Suprapubic skin (tissue), 4 donors: ENCODE measurements around the gene CHST13. TPM values are rescaled to one million over a fixed set of nuclear protein-coding genes. Genes with fewer than 3 reads are reported as not detected.

Source experiments
- DNase-seq, 2 donors: peaks; one replicate each; pipeline ENCODE4 v3.0.0-alpha.2; 2019; ENCODE audit warnings: low spot score in 2 of 2
- H3K27ac ChIP-seq: fragments of 200-600 bp; sonication (generic); one replicate; pipeline ENCODE4 v1.5.1; 2019
- H3K27me3 ChIP-seq: fragments of 200-600 bp; sonication (generic); one replicate; pipeline ENCODE4 v1.5.1; 2019
- H3K36me3 ChIP-seq: fragments of 200-600 bp; sonication (generic); one replicate; pipeline ENCODE4 v1.5.1; 2019
- H3K4me1 ChIP-seq: fragments of 200-600 bp; sonication (generic); one replicate; pipeline ENCODE4 v1.5.1; 2019
- H3K4me3 ChIP-seq: fragments of 200-600 bp; sonication (generic); one replicate; pipeline ENCODE4 v1.5.1; 2019; ENCODE audit warnings: mild to moderate bottlenecking
- H3K9me3 ChIP-seq: fragments of 200-600 bp; sonication (generic); one replicate; pipeline ENCODE4 v1.5.1; 2019
- EP300 ChIP-seq: sonication (generic); formaldehyde crosslinking; IDR thresholded peaks from one replicate; pipeline ENCODE4 v1.6.1; 2017; ENCODE audit warnings: antibody characterized with exemption
- POLR2A ChIP-seq, 2 donors: fragments of 450-650 bp; IDR thresholded peaks; one replicate each; pipeline ENCODE4 v1.6.1; 2017; ENCODE audit warnings: antibody characterized with exemption in 2 of 2, mild to moderate bottlenecking in 2 of 2, moderate library complexity in 2 of 2
- POLR2AphosphoS5 ChIP-seq, 3 donors: sonication (generic); formaldehyde crosslinking; IDR thresholded peaks; one replicate each; pipeline ENCODE4 v1.6.1; 2017; ENCODE audit warnings: antibody characterized with exemption in 3 of 3
- WGBS: methylation state at CpG from one replicate; pipeline ENCODE4 v1.1.5; 2018; 5-methylcytosine and 5-hydroxymethylcytosine counted together
- total RNA-seq, 4 donors: library from RNA; depleted of rRNA; stranded (reverse); fragments of >200 nt; gene quantifications; one replicate each; pipeline ENCODE4 v1.1.0, GENCODE V29; 2016
- TF ChIP-seq, protein P1 (sequence below), 2 donors: fragments of 200-600 bp in 1 of 2; fragments of 450-650 bp in 1 of 2; sonication (generic) in 1 of 2; IDR thresholded peaks; one replicate each; pipeline ENCODE4 v1.5.1; 2016 to 2019; ENCODE audit warnings: antibody characterized with exemption in 2 of 2, mild to moderate bottlenecking in 1 of 2, moderate library complexity in 1 of 2

The CHST13 gene
- total RNA-seq, 4 donors from 2014 or later = not detected

- WGBS = 57% methylated on average over 7 of the region's 7 CpGs
- Histone ChIP-seq H3K27ac (no peak overlapping the region), H3K4me1 (no peaks in the 10 kb centered on the region), H3K9me3 (no peaks in the 10 kb centered on the region), H3K4me3 (no peak overlapping the region), H3K27me3 (peaks cover 17% of the 10 kb centered on the region), H3K36me3 (no peaks in the 10 kb centered on the region)
- no peak for DNase-seq
- TF ChIP-seq POLR2AphosphoS5 (IDR thresholded peaks at IDR 0.05) (no peak), EP300 (no peak), POLR2A (IDR thresholded peaks at IDR 0.05) (no peak)
- TF ChIP-seq, protein P1, sequence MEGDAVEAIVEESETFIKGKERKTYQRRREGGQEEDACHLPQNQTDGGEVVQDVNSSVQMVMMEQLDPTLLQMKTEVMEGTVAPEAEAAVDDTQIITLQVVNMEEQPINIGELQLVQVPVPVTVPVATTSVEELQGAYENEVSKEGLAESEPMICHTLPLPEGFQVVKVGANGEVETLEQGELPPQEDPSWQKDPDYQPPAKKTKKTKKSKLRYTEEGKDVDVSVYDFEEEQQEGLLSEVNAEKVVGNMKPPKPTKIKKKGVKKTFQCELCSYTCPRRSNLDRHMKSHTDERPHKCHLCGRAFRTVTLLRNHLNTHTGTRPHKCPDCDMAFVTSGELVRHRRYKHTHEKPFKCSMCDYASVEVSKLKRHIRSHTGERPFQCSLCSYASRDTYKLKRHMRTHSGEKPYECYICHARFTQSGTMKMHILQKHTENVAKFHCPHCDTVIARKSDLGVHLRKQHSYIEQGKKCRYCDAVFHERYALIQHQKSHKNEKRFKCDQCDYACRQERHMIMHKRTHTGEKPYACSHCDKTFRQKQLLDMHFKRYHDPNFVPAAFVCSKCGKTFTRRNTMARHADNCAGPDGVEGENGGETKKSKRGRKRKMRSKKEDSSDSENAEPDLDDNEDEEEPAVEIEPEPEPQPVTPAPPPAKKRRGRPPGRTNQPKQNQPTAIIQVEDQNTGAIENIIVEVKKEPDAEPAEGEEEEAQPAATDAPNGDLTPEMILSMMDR (IDR thresholded peaks at IDR 0.05) = no peak
Observed at GRCh38 chr3:126501736-126502135, 22.2 kb upstream of the CHST13 start.

DNA sequence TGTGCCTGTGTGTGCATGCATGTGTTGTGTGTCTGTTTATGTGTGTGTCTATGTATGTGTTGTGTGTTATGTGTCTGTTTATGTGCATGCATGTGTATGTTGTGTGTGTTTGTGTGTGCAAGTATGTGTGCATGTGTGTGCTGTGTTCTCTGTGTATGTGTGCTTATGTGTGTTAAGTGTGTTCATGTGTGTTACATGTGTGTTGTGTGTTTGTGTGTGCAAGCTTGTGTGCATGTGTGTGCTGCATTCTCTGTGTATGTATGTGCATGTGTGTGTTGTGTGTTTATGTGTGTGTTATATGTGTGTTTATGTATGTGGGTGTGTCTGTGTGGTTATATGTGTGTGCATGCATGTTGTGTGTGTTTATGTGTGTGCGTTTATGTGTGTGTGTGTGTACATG, 21.3 kb upstream of the CHST13 start:
- WGBS = 73% methylated on average over 1 of the region's 1 CpG
- no peak overlapping the region for H3K27ac ChIP-seq
- no peak for TF ChIP-seq POLR2A (IDR thresholded peaks at IDR 0.05)
- TF ChIP-seq EP300 = no peak
- TF ChIP-seq, protein P1 (IDR thresholded peaks at IDR 0.05) = no peak
- TF ChIP-seq POLR2AphosphoS5 (IDR thresholded peaks at IDR 0.05) = no peak
- no peak for DNase-seq
- no peaks in the 10 kb centered on the region for H3K4me1 ChIP-seq
- H3K4me3 ChIP-seq = no peak overlapping the region
- no peaks in the 10 kb centered on the region for H3K36me3 ChIP-seq
- H3K27me3 ChIP-seq = peaks cover 17% of the 10 kb centered on the region
- H3K9me3 ChIP-seq = no peaks in the 10 kb centered on the region

GRCh38 chr3:126503701-126504100, 20.3 kb upstream of the CHST13 start:
- no peak for TF ChIP-seq EP300
- TF ChIP-seq POLR2A (IDR thresholded peaks at IDR 0.05) = no peak
- TF ChIP-seq, protein P1 (IDR thresholded peaks at IDR 0.05) = no peak
- TF ChIP-seq POLR2AphosphoS5 (IDR thresholded peaks at IDR 0.05) = no peak
- Histone ChIP-seq H3K27me3 (peaks cover 17% of the 10 kb centered on the region), H3K36me3 (no peaks in the 10 kb centered on the region), H3K4me3 (no peak overlapping the region), H3K4me1 (no peaks in the 10 kb centered on the region), H3K9me3 (no peaks in the 10 kb centered on the region), H3K27ac (no peak overlapping the region)
- WGBS = 100% methylated on average over 1 of the region's 10 CpGs
- DNase-seq = peak in 1 of 2 donors; percentile 42

DNA sequence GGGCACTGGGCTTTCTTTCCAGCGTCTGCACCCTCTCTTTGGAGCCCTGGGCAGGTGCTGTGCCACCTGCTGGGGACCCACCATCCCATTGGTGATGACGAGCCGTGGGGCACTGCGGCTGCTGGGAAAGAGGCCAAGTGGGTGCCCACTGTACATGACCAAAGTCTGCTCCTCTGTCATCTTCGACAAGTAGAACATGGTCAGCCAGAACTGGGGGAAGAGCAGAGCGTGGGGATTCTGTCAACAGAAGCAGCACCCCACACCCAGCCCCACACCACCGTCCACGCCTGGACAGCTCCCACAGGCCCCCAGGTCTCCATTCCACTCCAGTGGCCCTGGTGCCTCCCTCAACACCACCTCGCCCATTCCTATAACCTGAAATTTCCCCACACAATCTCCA, 16.1 kb upstream of the CHST13 start:
- Histone ChIP-seq H3K4me1 (peaks cover 5% of the 10 kb centered on the region), H3K9me3 (no peaks in the 10 kb centered on the region), H3K27ac (no peak overlapping the region), H3K27me3 (peaks cover 17% of the 10 kb centered on the region), H3K36me3 (no peaks in the 10 kb centered on the region), H3K4me3 (no peak overlapping the region)
- TF ChIP-seq, protein P1 (IDR thresholded peaks at IDR 0.05) = no peak
- TF ChIP-seq POLR2A (IDR thresholded peaks at IDR 0.05) (no peak), EP300 (no peak), POLR2AphosphoS5 (IDR thresholded peaks at IDR 0.05) (no peak)
- WGBS = 80% methylated on average over 6 of the region's 9 CpGs
- no peak for DNase-seq

DNA sequence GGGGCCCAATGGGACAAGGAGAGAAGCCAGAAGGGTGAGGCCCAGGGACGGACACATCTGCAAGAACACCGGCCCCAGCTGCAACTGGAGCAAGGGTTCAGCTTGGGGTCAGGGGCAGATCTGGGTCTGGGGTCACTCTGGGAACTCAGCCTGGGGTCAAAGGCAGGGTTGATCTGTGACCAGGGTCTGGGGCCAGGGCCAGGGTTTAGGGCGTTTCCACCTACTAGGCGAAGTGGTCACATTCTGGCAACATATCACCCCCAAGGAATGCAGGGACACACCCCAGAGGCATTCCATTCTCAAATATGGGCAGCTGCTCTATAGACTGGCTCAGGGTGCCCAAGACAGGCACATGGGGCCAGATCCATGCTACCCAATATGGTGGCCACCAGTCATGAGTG, 15.4 kb upstream of the CHST13 start:
- WGBS = 75% methylated on average over 4 of the region's 4 CpGs
- no peak for DNase-seq
- H3K4me3 ChIP-seq = no peak overlapping the region
- no peak overlapping the region for H3K27ac ChIP-seq
- no peaks in the 10 kb centered on the region for H3K36me3 ChIP-seq
- TF ChIP-seq POLR2AphosphoS5 (IDR thresholded peaks at IDR 0.05) (no peak), EP300 (no peak), POLR2A (IDR thresholded peaks at IDR 0.05) (no peak)
- TF ChIP-seq, protein P1 (IDR thresholded peaks at IDR 0.05) = no peak
- H3K27me3 ChIP-seq = peaks cover 13% of the 10 kb centered on the region
- no peaks in the 10 kb centered on the region for H3K9me3 ChIP-seq
- peaks cover 5% of the 10 kb centered on the region for H3K4me1 ChIP-seq
